Right renal cortex interstitium (tissue), 3 donors: ENCODE measurements around the gene ARID4B. TPM values are rescaled to one million over a fixed set of nuclear protein-coding genes. Genes with fewer than 3 reads are reported as not detected.
"Not testable (repeated sequence)": the region's sequence is repeated elsewhere in the genome, so short reads cannot be mapped to it uniquely, and the experiment has no call there.

Experiments used
- DNase-seq, 3 donors: peaks; one replicate each; pipeline ENCODE4 v3.0.0-alpha.2; 2013; ENCODE audit warnings: low read depth in 3 of 3, low spot score in 2 of 3
- polyA plus RNA-seq, 3 donors: library from polyadenylated mRNA; unstranded; fragments of 120-200 nt; gene quantifications; one replicate each; pipeline ENCODE4 v1.2.1, GENCODE V29; 2013; ENCODE audit not compliant: insufficient read length in 3 of 3

The ARID4B gene
- polyA plus RNA-seq, 3 donors, result 51.5 to 62.1 (median 55.0) TPM

GRCh38 chr1:235329139-235329902 lies 1.3 kb upstream of the ARID4B start:
- DNase-seq, result peak in 1 of 3 donors; percentile 23

GRCh38 chr1:235328271-235329138 lies 526 bp upstream of the ARID4B start, which contains the start of gene GGPS1:
GGPS1 (plus strand) TSS chr1:235328570; CDS start chr1:235335265, 6,695 bp downstream.
- DNase-seq, result peak; percentile 99

GRCh38 chr1:235326719-235327558 lies 1.0 kb downstream of the ARID4B start:
- peak in 2 of 3 donors; percentile 23 to 29 for DNase-seq

- no peak for DNase-seq
These were observed 2.1 kb downstream of the ARID4B start for GRCh38 chr1:235325854-235326253.

GRCh38 chr1:235325139-235325538 lies 2.8 kb downstream of the ARID4B start:
- no peak for DNase-seq

- DNase-seq, result no peak
These were observed 3.7 kb downstream of the ARID4B start for GRCh38 chr1:235324296-235324695.

GRCh38 chr1:235320521-235321179 lies 7.3 kb downstream of the ARID4B start:
- no peak for DNase-seq

- no peak for DNase-seq
These were observed 8.7 kb downstream of the ARID4B start for GRCh38 chr1:235319255-235319654.

GRCh38 chr1:235317168-235317567 lies 10.8 kb downstream of the ARID4B start:
- no peak for DNase-seq

GRCh38 chr1:235315735-235316134 lies 12.2 kb downstream of the ARID4B start:
- no peak for DNase-seq

GRCh38 chr1:235315173-235315572 lies 12.8 kb downstream of the ARID4B start:
- no peak for DNase-seq

GRCh38 chr1:235313931-235314678 lies 13.9 kb downstream of the ARID4B start:
- no peak for DNase-seq

- DNase-seq, result no peak
These were observed 14.7 kb downstream of the ARID4B start for GRCh38 chr1:235313262-235313661.

- DNase-seq, result not testable (repeated sequence)
These were observed 18.8 kb downstream of the ARID4B start for GRCh38 chr1:235309206-235309605.

- DNase-seq, result no peak
These were observed 20.5 kb downstream of the ARID4B start for GRCh38 chr1:235307158-235308124.

GRCh38 chr1:235304549-235305451 lies 23.2 kb downstream of the ARID4B start:
- no peak for DNase-seq

GRCh38 chr1:235302143-235302542 lies 25.8 kb downstream of the ARID4B start:
- DNase-seq, result no peak
